ENCODE results near the gene WDFY2. TPM values are rescaled to one million over a fixed set of nuclear protein-coding genes. Genes with fewer than 3 reads are reported as not detected.

The WDFY2 gene
- total RNA-seq, 1 donor: 10.2 TPM

DNA sequence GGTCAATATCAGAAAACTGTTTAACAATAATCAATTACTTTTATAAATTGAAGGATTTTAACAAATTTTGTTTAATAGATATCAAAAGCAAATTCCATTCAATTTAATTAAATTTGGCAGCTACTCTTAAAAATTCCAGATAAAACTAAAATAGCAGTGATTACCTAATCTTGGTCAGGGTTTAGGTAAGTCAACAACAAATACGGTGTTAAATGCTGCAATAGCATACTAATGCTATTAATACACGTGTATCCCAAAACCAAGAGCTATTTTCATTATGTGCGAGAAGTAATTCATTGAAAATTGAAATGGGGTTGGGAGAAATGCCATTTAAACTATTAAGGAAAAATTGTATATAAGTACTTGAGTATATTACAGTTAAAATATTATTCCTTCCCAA, 114.1 kb downstream of the WDFY2 start:
- no peak overlapping the region for H3K4me3 ChIP-seq (ENCODE audit: low read depth, low read length)
- no peak for DNase-seq (ENCODE audit: low read depth)
- no peak for TF ChIP-seq CTCF (IDR thresholded peaks at IDR 0.05; ENCODE audit: insufficient read depth, low read length)

- no peak for TF ChIP-seq CTCF (IDR thresholded peaks at IDR 0.05; ENCODE audit: insufficient read depth, low read length)
- H3K4me3 ChIP-seq (ENCODE audit: low read depth, low read length): no peak overlapping the region
- DNase-seq (ENCODE audit: low read depth): no peak
Measured at GRCh38 chr13:51704399-51705313, 120.4 kb downstream of the WDFY2 start.

- no peak for TF ChIP-seq CTCF (IDR thresholded peaks at IDR 0.05; ENCODE audit: insufficient read depth, low read length)
- no peak overlapping the region for H3K4me3 ChIP-seq (ENCODE audit: low read depth, low read length)
- DNase-seq (ENCODE audit: low read depth): no peak
Measured at GRCh38 chr13:51707461-51707860, 123.2 kb downstream of the WDFY2 start.

DNA sequence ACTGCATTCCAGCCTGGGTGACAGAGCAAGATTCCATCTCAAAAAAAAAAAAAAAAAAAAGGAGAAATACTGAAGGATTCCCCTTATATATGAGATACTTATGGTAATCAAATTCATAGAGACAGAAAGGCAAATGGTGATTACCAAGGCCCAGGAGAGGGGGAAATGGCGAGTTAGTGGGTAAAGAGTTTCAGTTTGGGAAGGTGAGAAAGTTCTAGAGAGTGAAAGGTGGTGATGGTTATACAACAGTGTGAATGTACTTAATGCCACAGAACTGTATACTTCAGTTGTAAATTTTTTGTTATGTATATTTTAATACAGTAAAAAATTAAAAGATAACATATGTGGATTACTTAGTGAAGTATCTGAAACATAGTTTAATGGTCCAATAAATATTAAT, 129.5 kb downstream of the WDFY2 start:
- no peak for TF ChIP-seq CTCF (IDR thresholded peaks at IDR 0.05; ENCODE audit: insufficient read depth, low read length)
- H3K4me3 ChIP-seq (ENCODE audit: low read depth, low read length): no peak overlapping the region
- DNase-seq (ENCODE audit: low read depth): no peak

DNA sequence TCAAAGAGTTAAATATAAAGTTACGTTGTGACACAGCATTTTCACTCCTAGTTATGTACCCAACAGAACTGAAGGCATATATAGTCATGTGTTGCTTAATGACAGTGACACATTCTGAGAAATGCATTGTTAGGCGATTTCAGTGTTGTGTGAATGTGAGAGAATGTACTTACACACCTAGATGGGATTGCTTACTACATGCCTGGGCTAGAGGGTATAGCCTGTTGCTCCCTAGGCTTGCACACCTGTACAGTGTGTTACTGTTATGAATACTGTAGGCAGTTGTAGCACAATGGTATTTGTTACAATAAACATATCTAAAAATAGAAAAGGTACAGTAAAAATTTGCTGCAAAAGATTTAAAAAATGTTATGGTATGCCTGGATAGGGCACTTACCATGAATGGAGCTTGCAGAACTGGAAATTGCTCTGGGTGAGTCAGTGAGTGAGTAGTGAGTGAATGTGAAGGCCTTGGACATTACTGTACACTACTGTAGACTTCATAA, 130.5 kb downstream of the WDFY2 start:
- DNase-seq (ENCODE audit: low read depth): peak; percentile 57
- no peak overlapping the region for H3K4me3 ChIP-seq (ENCODE audit: low read depth, low read length)
- no peak for TF ChIP-seq CTCF (IDR thresholded peaks at IDR 0.05; ENCODE audit: insufficient read depth, low read length)

DNA sequence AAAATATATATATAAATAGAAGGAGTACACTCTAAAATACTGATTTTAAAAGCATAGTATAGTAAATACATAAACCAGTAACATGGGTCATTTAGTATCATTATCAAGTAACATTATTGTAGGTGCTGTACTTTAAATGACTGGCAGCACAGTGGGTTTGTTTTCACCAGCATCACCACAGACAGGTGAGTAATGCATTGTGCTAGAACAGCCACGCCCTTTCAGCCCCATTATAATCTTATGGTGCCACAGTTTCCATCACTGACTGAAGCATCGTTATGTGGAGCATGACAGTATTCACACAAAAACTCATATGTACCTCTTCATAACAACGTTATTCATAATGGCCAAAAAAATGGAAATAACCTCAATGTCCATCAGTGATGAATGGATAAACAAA, 131.4 kb downstream of the WDFY2 start:
- DNase-seq (ENCODE audit: low read depth): no peak
- no peak for TF ChIP-seq CTCF (IDR thresholded peaks at IDR 0.05; ENCODE audit: insufficient read depth, low read length)
- no peak overlapping the region for H3K4me3 ChIP-seq (ENCODE audit: low read depth, low read length)

All from fibroblast of the aortic adventitia (primary cell).